CD4-positive, alpha-beta T cell treated with Interleukin-10 for 1 hour (primary cell): Measurements from ENCODE around the gene CXADR.
"Not testable (repeated sequence)": the region's sequence is repeated elsewhere in the genome, so short reads cannot be mapped to it uniquely, and the experiment has no call there.

Source experiments
- DNase-seq: peaks from one replicate; pipeline ENCODE4 v3.0.0-alpha.2; 2020

The CXADR gene

DNA sequence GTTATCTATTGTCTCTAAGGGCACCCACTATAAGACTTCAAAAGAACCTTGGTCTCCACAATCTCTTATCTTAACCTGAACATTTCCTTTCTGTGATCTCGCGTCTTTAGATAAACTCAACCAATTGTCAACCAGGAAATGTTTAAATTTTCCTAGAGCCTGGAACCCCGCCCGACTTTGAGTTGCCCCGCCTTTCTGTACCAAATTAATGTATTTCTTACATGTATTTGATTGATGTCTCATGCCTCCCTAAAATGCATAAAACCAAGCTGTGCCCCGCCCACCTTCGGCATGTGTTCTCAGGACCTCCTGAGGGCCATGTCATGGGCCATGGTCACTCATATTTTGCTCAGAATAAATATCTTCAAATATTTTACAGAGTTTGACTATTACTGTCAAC lies 5.9 kb upstream of the CXADR start:
- DNase-seq, result no peak

GRCh38 chr21:17507591-17507990 lies 5.3 kb upstream of the CXADR start:
- no peak for DNase-seq

- DNase-seq, result peak; percentile 14
Measured at GRCh38 chr21:17513214-17514123, 626 bp downstream of the CXADR start.

DNA sequence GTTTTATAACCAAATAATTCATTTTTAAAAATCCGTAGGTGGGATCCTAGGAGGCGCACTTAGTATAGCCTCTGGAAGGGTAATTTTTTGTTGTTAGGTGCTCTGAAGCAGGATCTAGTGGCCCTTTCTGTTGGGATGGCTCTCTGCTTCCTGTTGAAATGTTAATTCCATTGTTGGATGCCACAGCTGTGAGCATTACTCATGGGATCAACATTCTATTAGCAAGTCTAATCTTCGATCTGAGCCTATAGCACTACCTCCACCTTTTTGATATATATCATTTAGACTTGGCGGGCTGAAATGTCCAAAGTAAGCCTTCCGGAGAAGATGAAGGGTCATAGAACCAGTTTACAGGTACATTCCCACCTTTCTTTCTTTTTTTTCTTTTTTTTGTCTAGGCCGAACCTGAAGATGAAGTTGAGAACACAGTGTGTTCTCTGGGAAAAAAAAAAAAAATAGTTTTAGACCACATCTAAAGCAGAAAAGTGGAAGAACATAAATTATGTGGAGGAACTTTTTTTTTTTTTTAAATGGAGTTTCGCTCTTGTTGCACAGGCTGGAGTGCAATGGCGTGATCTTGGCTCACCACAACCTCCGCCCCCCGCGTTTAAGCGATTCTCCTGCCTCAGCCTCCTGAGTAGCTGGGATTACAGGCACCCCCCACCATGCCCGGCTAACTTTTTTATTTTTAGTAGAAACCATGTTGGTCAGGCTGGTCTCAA lies 1.4 kb downstream of the CXADR start:
- DNase-seq, result no peak

GRCh38 chr21:17517008-17517407 lies 4.2 kb downstream of the CXADR start:
- not testable (repeated sequence) for DNase-seq

DNA sequence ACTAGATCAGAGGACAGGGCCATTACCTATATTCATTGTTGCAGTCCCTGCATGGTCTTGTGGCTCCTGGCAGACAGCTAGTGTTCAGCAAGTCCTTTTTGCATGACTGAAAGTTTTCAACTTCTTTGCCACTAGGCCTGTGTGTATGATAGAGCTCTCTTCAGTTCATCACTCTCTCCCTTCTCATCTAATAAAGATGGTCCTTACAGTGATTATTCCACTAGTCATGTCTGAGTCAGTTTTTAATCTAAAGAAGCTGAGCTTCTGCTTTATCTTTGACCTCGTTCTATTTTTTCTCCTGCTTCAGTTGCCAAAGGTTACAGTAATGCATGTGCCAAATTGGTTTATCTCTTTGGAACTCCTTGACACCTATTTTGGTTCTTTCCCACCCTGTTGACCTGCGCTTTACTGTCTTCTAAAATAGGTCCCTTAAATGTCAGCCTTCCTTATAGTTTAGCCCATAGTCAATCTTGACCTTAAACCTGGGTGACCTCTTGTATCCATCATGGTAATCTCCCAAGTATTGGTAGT lies 6.4 kb downstream of the CXADR start:
- no peak for DNase-seq

GRCh38 chr21:17519965-17520609 lies 7.2 kb downstream of the CXADR start:
- DNase-seq, result no peak

- DNase-seq, result no peak
Measured at GRCh38 chr21:17523007-17523451, 10.2 kb downstream of the CXADR start.

- not testable (repeated sequence) for DNase-seq
Measured at GRCh38 chr21:17523979-17524494, 11.2 kb downstream of the CXADR start.

- no peak for DNase-seq
Measured at GRCh38 chr21:17524635-17525034, 11.8 kb downstream of the CXADR start.

- no peak for DNase-seq
Measured at GRCh38 chr21:17526776-17527175, 13.9 kb downstream of the CXADR start.

GRCh38 chr21:17527240-17527639 lies 14.4 kb downstream of the CXADR start:
- no peak for DNase-seq

- DNase-seq, result no peak
Measured at GRCh38 chr21:17527711-17528110, 14.9 kb downstream of the CXADR start.

DNA sequence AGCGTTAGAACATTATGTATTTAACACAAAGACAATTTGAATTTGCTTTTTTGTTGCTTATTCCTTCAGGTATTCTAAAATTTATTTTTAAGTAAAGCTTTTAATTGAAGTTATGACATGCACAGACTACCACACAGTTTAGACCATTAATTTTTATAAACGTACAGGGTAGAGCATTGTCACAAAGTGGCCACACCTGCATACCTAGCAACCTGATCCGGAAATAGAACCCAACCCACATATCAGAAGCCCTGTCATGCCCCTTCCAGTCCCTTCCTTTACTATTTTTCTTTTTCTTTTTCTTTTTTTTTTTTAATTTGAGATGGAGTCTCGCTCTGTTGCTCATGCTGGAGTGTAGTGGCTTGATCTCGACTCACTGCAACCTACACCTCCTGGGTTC lies 16.8 kb downstream of the CXADR start:
- DNase-seq, result no peak

DNA sequence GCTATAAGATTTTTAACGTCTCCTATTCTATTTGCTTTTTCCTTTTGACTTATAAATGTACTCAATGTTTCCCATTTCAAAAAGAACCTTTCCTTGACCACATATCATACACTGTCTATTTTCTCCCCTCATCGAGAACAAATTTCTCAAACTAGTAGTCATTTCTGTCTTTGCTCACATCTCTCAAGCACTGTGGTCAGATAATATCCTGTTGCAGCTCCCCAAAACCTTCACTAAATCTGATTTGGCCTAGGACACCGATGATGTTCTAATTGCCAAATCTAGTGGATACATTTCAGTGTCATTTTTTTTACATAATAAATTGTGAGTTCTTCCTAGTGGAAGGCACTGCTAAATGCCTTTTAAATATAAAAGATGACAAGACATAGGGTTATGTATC lies 19.4 kb downstream of the CXADR start:
- DNase-seq, result no peak

DNA sequence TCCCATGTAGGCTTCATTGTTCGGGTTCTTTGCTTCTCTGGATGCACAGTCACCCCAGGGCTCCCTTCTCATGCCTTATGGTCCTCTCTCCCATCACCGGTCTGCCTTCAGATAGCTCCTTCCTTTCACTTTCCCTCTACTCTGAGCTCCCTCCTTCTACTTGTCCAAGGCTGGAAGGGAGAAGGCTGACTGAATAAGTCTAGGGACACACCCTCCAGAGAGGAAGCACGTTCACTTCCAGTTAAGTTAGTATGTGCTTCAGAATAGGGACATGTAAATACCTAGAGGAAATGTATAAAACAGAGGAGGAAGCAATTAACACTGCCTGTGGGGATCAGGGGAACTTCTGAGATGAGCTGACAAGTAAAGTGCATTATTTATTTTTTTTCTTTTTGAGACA lies 23.5 kb downstream of the CXADR start:
- no peak for DNase-seq

GRCh38 chr21:17537299-17537698 lies 24.5 kb downstream of the CXADR start:
- DNase-seq, result no peak

DNA sequence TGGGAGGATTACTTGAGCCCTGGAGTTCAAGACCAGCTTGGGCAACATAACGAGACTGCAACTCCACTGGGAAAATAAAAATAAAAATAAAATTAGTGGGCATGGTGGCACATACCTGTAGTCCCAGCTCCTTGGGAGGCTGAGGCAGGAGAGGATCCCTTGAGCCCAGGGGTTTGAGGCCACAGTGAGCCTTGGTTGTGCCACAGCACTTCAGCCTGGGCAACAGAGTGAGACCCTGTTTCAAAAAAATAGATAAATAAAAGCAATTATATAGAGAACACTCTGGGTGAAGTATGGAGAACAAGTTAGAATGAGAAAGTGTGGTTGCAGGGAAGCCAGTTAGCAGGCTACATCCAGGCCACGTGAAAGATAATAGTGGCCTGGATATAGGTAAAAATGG lies 25.7 kb downstream of the CXADR start:
- no peak for DNase-seq

DNA sequence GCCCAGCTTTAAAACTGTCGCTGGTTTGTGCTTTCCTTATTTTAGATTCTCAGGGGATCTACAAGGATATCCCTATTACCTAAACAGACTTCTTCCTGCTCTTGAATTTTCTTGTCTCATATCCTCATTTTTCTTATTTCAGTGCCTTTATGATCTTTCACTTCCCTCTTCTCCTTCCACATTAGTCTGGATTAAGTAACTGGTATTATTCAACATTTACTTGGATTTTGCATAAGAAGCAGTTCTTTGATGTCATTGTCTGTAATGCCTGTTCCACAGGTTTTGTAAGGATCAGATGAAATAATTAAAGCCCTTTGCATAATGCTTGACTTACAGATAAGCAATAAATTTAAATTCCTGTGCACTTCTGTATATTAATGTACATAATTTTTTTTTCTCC lies 26.5 kb downstream of the CXADR start:
- no peak for DNase-seq

DNA sequence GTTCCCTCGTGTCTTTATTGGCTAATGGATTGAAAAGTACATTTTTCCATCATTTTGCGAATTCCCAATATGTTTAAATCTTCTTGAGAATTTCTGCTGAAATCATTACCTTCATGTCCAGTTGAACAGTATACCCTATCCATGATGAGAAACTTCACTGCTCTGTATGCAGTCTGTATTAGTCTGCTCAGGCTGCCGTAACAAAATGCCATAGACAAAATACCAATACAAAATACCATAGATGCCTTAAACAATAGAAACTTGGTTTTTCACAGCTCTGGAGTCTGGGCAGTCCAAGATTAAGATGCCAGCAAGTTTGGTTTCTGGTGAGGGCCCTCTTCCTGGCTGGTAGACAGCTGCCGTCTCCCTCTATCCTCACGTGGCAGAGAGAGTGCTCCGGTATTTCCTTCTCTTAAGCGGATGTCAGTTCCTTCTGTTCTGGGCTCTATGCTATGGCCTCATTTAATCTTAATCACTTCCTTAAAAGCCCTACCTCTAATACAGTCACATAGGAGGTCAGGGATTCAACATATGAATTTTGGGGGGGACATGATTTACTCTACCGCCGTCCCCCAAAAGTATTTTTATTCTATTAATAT lies 27.0 kb downstream of the CXADR start:
- DNase-seq, result no peak

DNA sequence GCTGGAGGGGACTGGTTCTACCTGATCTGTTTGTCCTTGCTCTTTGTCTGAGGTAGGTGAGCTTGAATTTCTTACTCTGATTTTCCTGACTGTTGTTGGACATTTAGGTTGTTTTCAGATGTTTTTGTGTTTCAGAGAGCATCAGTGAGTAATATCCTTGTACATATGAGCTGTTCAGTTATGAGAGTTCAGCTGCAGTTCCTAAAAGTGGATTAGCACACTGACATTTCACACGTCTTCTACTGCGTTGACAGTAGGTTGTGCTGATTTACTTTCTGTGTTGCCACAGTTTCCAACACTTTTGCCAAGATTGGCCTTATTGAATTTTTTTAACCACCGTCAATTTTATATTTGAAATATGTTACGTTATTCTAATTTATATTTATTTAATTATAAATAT lies 27.7 kb downstream of the CXADR start:
- DNase-seq, result no peak

- DNase-seq, result no peak
Measured at GRCh38 chr21:17542371-17543011, 29.6 kb downstream of the CXADR start.
